WTC11 (cell line): Measurements from ENCODE around the gene CFHR1. TPM values are rescaled to one million over a fixed set of nuclear protein-coding genes. Genes with fewer than 3 reads are reported as not detected.

ENCODE experiments used
- ATAC-seq: fragments of 200-7000 bp; cut with Tn5 transposase; 2 replicates; pipeline ENCODE4 v1.10.0; 2021; ENCODE audit warnings: mild to moderate bottlenecking, moderate library complexity
- CTCF ChIA-PET: fragments of 300-600 bp; sonication (Branson Sonifier 250); formaldehyde crosslinking; loops from one replicate; lab custom pipeline; 2021; ENCODE audit warnings: antibody characterized with exemption; lab: Charles Lee
- POLR2A ChIA-PET: fragments of 350-600 bp; sonication (Branson Sonifier 250); formaldehyde crosslinking; loops from one replicate; lab custom pipeline; 2021; ENCODE audit warnings: antibody characterized with exemption; lab: Charles Lee
- DNase-seq: peaks from one replicate; pipeline ENCODE4 v3.0.0; 2021; ENCODE audit warnings: low spot score
- H3K27ac Mint-ChIP-seq: 2 replicates; pipeline ENCODE4 v1.8.0; 2021; ENCODE audit warnings: mixed read lengths
- H3K27me3 Mint-ChIP-seq: 2 replicates; pipeline ENCODE4 v1.8.0; 2021; ENCODE audit warnings: low read depth, mild to moderate bottlenecking, moderate library complexity, mixed read lengths
- H3K36me3 Mint-ChIP-seq: 2 replicates; pipeline ENCODE4 v1.8.0; 2021; ENCODE audit warnings: mixed read lengths
- H3K4me1 Mint-ChIP-seq: 2 replicates; pipeline ENCODE4 v1.8.0; 2022; ENCODE audit warnings: mixed read lengths
- H3K4me3 Mint-ChIP-seq: 2 replicates; pipeline ENCODE4 v1.8.0; 2021; ENCODE audit warnings: mild to moderate bottlenecking, moderate library complexity, mixed read lengths
- H3K9me3 Mint-ChIP-seq: 2 replicates; pipeline ENCODE4 v1.8.0; 2021; ENCODE audit warnings: mixed read lengths
- AR ChIP-seq: fragments of 250-450 bp; sonication (Bioruptor Pico); IDR thresholded peaks from 2 replicates; pipeline ENCODE4 v1.9.0; 2021; ENCODE audit warnings: mild to moderate bottlenecking
- ATF1 ChIP-seq: sonication (generic); formaldehyde crosslinking; IDR thresholded peaks from 2 replicates; pipeline ENCODE4 v1.8.1; 2023; ENCODE audit warnings: mild to moderate bottlenecking, moderate library complexity, missing genetic modification reagents
- ATF2 ChIP-seq: sonication (generic); formaldehyde crosslinking; IDR thresholded peaks from 2 replicates; pipeline ENCODE4 v1.8.1; 2022; ENCODE audit warnings: low read depth, missing genetic modification reagents, borderline replicate concordance
- E2F4 ChIP-seq: sonication (generic); formaldehyde crosslinking; IDR thresholded peaks from 2 replicates; pipeline ENCODE4 v1.8.1; 2022; ENCODE audit warnings: low read depth, mild to moderate bottlenecking, moderate library complexity, missing genetic modification reagents, borderline replicate concordance
- FOXJ3 ChIP-seq: sonication (generic); formaldehyde crosslinking; IDR thresholded peaks from 2 replicates; pipeline ENCODE4 v1.9.0; 2021; ENCODE audit warnings: missing genetic modification reagents, mild to moderate bottlenecking, borderline replicate concordance
- HMGXB4 ChIP-seq: sonication (generic); formaldehyde crosslinking; IDR thresholded peaks from 2 replicates; pipeline ENCODE4 v1.8.1; 2023; ENCODE audit warnings: mild to moderate bottlenecking, moderate library complexity, missing genetic modification reagents
- MXD4 ChIP-seq: fragments of 250-450 bp; sonication (Bioruptor Pico); IDR thresholded peaks from 2 replicates; pipeline ENCODE4 v1.8.0; 2021; ENCODE audit warnings: mild to moderate bottlenecking, moderate library complexity, borderline replicate concordance
- NFE2L1 ChIP-seq: sonication (generic); formaldehyde crosslinking; IDR thresholded peaks from 2 replicates; pipeline ENCODE4 v1.8.1; 2023; ENCODE audit warnings: missing genetic modification reagents
- NR2C2 ChIP-seq: sonication (generic); formaldehyde crosslinking; IDR thresholded peaks from 2 replicates; pipeline ENCODE4 v1.8.0; 2022; ENCODE audit warnings: mild to moderate bottlenecking, missing genetic modification reagents
- PREB ChIP-seq: sonication (generic); formaldehyde crosslinking; IDR thresholded peaks from 2 replicates; pipeline ENCODE4 v1.8.1; 2022; ENCODE audit warnings: mild to moderate bottlenecking, missing genetic modification reagents, moderate library complexity, borderline replicate concordance
- SP1 ChIP-seq: sonication (generic); formaldehyde crosslinking; conservative IDR thresholded peaks from 2 replicates; pipeline ENCODE4 v1.8.1; 2022; ENCODE audit warnings: missing genetic modification reagents
- ZBTB43 ChIP-seq: sonication (generic); formaldehyde crosslinking; IDR thresholded peaks from 2 replicates; pipeline ENCODE4 v1.8.1; 2023; ENCODE audit warnings: mild to moderate bottlenecking, missing genetic modification reagents
- ZNF232 ChIP-seq: sonication (generic); formaldehyde crosslinking; IDR thresholded peaks from 2 replicates; pipeline ENCODE4 v1.8.0; 2022; ENCODE audit warnings: mild to moderate bottlenecking, missing genetic modification reagents
- ZNF281 ChIP-seq: sonication (generic); formaldehyde crosslinking; IDR thresholded peaks from 2 replicates; pipeline ENCODE4 v1.8.0; 2023; ENCODE audit warnings: mild to moderate bottlenecking, missing genetic modification reagents
- ZNF671 ChIP-seq: fragments of 250-450 bp; sonication (Bioruptor Pico); IDR thresholded peaks from 2 replicates; pipeline ENCODE4 v1.8.0; 2021; ENCODE audit warnings: mild to moderate bottlenecking
- total RNA-seq: library from RNA; stranded (reverse); gene quantifications from 3 replicates; pipeline ENCODE4 v1.2.3, GENCODE V29; 2021

The CFHR1 gene
- total RNA-seq, 1 experiment from 2014 or later, result 0.20 TPM

GRCh38 chr1:196774175-196774574, 45.4 kb upstream of the CFHR1 start (continued):
- TF ChIP-seq ZNF281 (CRISPR knock-in tag) (no peak), ZNF232 (CRISPR knock-in tag) (no peak)

- TF ChIP-seq ATF2 (CRISPR knock-in tag) (no peak), NR2C2 (CRISPR knock-in tag) (no peak), AR (no peak), FOXJ3 (CRISPR knock-in tag) (no peak), NFE2L1 (CRISPR knock-in tag) (no peak), SP1 (CRISPR knock-in tag) (no peak), HMGXB4 (CRISPR knock-in tag) (no peak), E2F4 (CRISPR knock-in tag) (no peak), ATF1 (no peak), PREB (no peak), MXD4 (no peak), ZNF671 (CRISPR knock-in tag) (no peak), ZBTB43 (CRISPR knock-in tag) (no peak)
- TF ChIP-seq, all 79 proteins: peak for 0
- DNase-seq (no peak), ATAC-seq (no peak)
- no peaks in the 10 kb centered on the region for H3K9me3 Mint-ChIP-seq
- no peak within 1 kb of the TSS for H3K4me3 Mint-ChIP-seq
- no peaks in the 10 kb centered on the region for H3K4me1 Mint-ChIP-seq
- H3K27ac Mint-ChIP-seq, result no peak within 1 kb of the TSS
- ChIA-PET CTCF (no interaction called here), POLR2A (no interaction called here)
- H3K36me3 Mint-ChIP-seq, result no peaks in the 10 kb centered on the region
- H3K27me3 Mint-ChIP-seq, result no peaks in the 10 kb centered on the region
Observed at GRCh38 chr1:196774603-196775002, 44.9 kb upstream of the CFHR1 start, which contains the start of gene CFHR3. CFHR3 (plus strand) TSS chr1:196774840; CDS start chr1:196774887, 47 bp downstream.
